ENCODE data around the gene BTNL3.

BTNL3 gene

GRCh38 chr5:180988592-180988991 lies at the start of gene BTNL3:
BTNL3 (plus strand) TSS chr5:180988846; CDS start chr5:180989029, 183 bp downstream.
- Mint-ChIP-seq H3K4me1 (no peaks in the 10 kb centered on the region), H3K27ac (no peak within 1 kb of the TSS), H3K4me3 (no peak within 1 kb of the TSS), H3K27me3 (ENCODE audit: low read depth) (peaks cover 7% of the 10 kb centered on the region), H3K36me3 (ENCODE audit: low read depth) (no peaks in the 10 kb centered on the region), H3K9me3 (no peaks in the 10 kb centered on the region)
- TF ChIP-seq CTCF (IDR thresholded peaks at IDR 0.05; ENCODE audit: unreplicated experiment in 3 of 3), result no peak

- H3K4me3 Mint-ChIP-seq, result no peak overlapping the region
- peaks cover 17% of the 10 kb centered on the region for H3K27me3 Mint-ChIP-seq (ENCODE audit: low read depth)
- H3K4me1 Mint-ChIP-seq, result no peaks in the 10 kb centered on the region
- no peaks in the 10 kb centered on the region for H3K36me3 Mint-ChIP-seq (ENCODE audit: low read depth)
- H3K27ac Mint-ChIP-seq, result no peak overlapping the region
- TF ChIP-seq CTCF (IDR thresholded peaks at IDR 0.05; ENCODE audit: unreplicated experiment in 3 of 3), result no peak
- no peaks in the 10 kb centered on the region for H3K9me3 Mint-ChIP-seq
These were observed 38.2 kb upstream of the BTNL3 start for GRCh38 chr5:180950291-180950949.

GRCh38 chr5:180959661-180960060 lies 29.0 kb upstream of the BTNL3 start:
- Mint-ChIP-seq H3K9me3 (no peaks in the 10 kb centered on the region), H3K36me3 (ENCODE audit: low read depth) (no peaks in the 10 kb centered on the region), H3K4me1 (no peaks in the 10 kb centered on the region), H3K27me3 (ENCODE audit: low read depth) (no peaks in the 10 kb centered on the region), H3K4me3 (no peak overlapping the region), H3K27ac (no peak overlapping the region)
- no peak for TF ChIP-seq CTCF (IDR thresholded peaks at IDR 0.05; ENCODE audit: unreplicated experiment in 3 of 3)

GRCh38 chr5:180960209-180960608 lies 28.4 kb upstream of the BTNL3 start:
- H3K27ac Mint-ChIP-seq, result no peak overlapping the region
- H3K4me1 Mint-ChIP-seq, result no peaks in the 10 kb centered on the region
- H3K9me3 Mint-ChIP-seq, result no peaks in the 10 kb centered on the region
- no peaks in the 10 kb centered on the region for H3K36me3 Mint-ChIP-seq (ENCODE audit: low read depth)
- no peak overlapping the region for H3K4me3 Mint-ChIP-seq
- no peak for TF ChIP-seq CTCF (IDR thresholded peaks at IDR 0.05; ENCODE audit: unreplicated experiment in 3 of 3)
- H3K27me3 Mint-ChIP-seq (ENCODE audit: low read depth), result no peaks in the 10 kb centered on the region

- Mint-ChIP-seq H3K4me3 (no peak overlapping the region), H3K27ac (no peak overlapping the region), H3K36me3 (ENCODE audit: low read depth) (no peaks in the 10 kb centered on the region), H3K4me1 (no peaks in the 10 kb centered on the region), H3K9me3 (no peaks in the 10 kb centered on the region), H3K27me3 (ENCODE audit: low read depth) (no peaks in the 10 kb centered on the region)
- no peak for TF ChIP-seq CTCF (IDR thresholded peaks at IDR 0.05; ENCODE audit: unreplicated experiment in 3 of 3)
These were observed 19.2 kb upstream of the BTNL3 start for GRCh38 chr5:180969406-180969805.

GRCh38 chr5:180970336-180970735 lies 18.3 kb upstream of the BTNL3 start:
- no peaks in the 10 kb centered on the region for H3K36me3 Mint-ChIP-seq (ENCODE audit: low read depth)
- TF ChIP-seq CTCF (IDR thresholded peaks at IDR 0.05; ENCODE audit: unreplicated experiment in 3 of 3), result no peak
- no peak overlapping the region for H3K4me3 Mint-ChIP-seq

More at GRCh38 chr5:180970336-180970735, 18.3 kb upstream of the BTNL3 start:
- no peak overlapping the region for H3K27ac Mint-ChIP-seq
- no peaks in the 10 kb centered on the region for H3K27me3 Mint-ChIP-seq (ENCODE audit: low read depth)
- H3K9me3 Mint-ChIP-seq, result no peaks in the 10 kb centered on the region
- no peaks in the 10 kb centered on the region for H3K4me1 Mint-ChIP-seq

Data from nephron (organoid).